ENCODE data around the gene RFX4.
"Not testable (repeated sequence)": the region's sequence is repeated elsewhere in the genome, so short reads cannot be mapped to it uniquely, and the experiment has no call there.

Gene RFX4

GRCh38 chr12:106724116-106724515 is 141.3 kb downstream of the RFX4 start:
- no peak for DNase-seq (ENCODE audit: low read depth in 1 of 2, low spot score in 1 of 2)

- DNase-seq (ENCODE audit: low read depth in 1 of 2, low spot score in 1 of 2), result no peak
These were observed 142.1 kb downstream of the RFX4 start for GRCh38 chr12:106724934-106725333.

GRCh38 chr12:106726603-106727202 is 143.9 kb downstream of the RFX4 start:
- not testable (repeated sequence) for DNase-seq (ENCODE audit: low read depth in 1 of 2, low spot score in 1 of 2)

DNA sequence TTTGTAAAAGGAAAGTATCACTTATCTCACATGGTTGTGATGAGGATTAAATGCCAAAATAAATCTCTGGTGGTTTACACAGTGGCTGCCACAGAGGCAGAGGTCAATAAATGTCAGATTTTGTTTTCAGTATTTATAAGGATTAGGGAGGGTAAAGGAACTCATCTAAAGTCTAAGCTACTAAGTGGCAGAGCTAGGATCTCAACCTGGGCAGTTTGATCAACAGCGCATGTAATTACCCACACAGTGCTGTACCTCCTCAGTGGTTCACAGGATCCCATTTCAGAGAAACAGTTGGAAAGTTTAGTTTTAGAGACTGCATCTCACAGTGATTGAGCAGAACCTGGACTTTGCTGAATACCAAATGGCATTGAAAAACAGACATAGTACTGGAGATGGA is 146.8 kb downstream of the RFX4 start:
- DNase-seq (ENCODE audit: low read depth in 1 of 2, low spot score in 1 of 2), result no peak

- DNase-seq (ENCODE audit: low read depth in 1 of 2, low spot score in 1 of 2), result no peak
These were observed 150.1 kb downstream of the RFX4 start for GRCh38 chr12:106732890-106733289.

GRCh38 chr12:106733660-106734059 is 150.9 kb downstream of the RFX4 start:
- no peak for DNase-seq (ENCODE audit: low read depth in 1 of 2, low spot score in 1 of 2)

DNA sequence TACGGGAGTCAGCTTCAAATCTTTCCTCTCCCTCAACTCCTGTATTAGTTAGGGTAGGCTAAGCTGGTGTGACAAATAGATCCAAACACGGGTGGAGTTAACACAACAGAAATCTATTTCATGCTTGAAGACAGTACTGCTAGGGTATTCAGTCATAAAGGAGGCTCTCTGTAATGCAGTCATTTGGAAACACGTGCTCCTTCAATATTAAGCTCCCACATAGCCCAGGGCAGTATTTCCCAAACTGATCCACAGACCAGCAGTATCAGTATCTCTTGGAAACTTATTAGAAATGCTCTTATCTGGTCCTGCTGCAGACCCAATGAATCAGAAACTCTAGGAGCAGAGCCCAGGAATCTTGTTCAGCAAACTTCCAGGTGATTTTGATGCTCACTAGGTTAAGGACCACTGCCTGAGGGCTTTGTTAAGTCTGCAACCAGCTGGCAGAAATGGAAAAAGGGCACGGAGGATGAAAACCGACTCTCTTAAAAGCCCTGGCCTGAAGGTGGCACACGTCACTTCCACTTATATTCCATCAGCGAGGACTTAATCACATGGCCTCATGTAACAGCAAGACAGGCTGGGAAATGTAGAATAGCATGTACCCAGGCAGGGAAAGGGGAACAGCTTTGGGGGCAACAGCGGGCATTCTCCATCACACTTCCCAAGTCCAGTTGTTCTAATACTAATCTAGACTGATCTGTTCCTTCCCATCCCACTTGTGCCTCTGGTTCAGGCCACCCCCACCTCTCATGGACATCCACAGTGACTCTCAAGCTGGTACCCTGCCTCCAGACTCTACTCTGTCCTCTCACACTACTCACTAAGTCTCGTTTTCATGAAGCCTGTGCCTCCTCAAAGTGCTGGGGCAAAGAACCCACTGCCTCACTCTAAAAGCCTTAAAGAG is 153.5 kb downstream of the RFX4 start:
- DNase-seq (ENCODE audit: low read depth in 1 of 2, low spot score in 1 of 2), result no peak

- DNase-seq (ENCODE audit: low read depth in 1 of 2, low spot score in 1 of 2), result no peak
These were observed 156.5 kb downstream of the RFX4 start for GRCh38 chr12:106739318-106739717.

DNA sequence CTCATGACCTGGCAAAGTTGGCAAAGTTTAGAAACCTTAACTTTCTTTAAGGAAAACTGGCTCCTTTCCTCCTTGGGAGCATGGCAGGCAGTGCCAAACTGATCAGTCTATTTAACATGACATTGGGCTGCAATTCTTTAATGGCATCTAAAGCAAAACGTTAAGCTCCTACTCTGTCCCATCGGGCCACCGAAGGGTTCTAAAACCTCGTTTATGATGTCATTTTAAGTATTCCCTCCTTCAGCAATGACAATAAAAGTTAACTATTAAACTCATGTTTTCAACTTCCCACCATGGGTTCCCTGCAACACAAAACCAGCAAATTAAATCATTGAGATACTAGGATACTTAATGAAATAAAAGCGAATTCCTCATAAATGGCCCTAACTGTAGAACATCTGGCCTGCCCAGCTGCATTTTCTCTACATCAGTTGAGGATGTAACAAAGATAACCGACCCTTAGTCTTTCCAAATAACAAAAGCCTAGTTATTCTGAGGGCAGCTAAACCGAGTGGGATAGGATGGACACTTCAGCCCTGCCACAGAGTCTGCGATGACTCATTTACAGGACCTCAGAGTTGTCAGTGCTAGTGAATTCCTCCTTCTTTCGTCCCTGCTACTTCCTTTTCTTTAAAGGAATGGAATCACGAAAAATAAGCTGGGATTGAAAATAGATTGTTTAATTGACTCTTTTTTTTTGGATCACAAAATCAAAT is 157.2 kb downstream of the RFX4 start:
- DNase-seq (ENCODE audit: low read depth in 1 of 2, low spot score in 1 of 2), result no peak

- DNase-seq (ENCODE audit: low read depth in 1 of 2, low spot score in 1 of 2), result no peak
These were observed 158.0 kb downstream of the RFX4 start for GRCh38 chr12:106740818-106741217.

GRCh38 chr12:106741247-106741646 is 158.4 kb downstream of the RFX4 start:
- no peak for DNase-seq (ENCODE audit: low read depth in 1 of 2, low spot score in 1 of 2)

DNA sequence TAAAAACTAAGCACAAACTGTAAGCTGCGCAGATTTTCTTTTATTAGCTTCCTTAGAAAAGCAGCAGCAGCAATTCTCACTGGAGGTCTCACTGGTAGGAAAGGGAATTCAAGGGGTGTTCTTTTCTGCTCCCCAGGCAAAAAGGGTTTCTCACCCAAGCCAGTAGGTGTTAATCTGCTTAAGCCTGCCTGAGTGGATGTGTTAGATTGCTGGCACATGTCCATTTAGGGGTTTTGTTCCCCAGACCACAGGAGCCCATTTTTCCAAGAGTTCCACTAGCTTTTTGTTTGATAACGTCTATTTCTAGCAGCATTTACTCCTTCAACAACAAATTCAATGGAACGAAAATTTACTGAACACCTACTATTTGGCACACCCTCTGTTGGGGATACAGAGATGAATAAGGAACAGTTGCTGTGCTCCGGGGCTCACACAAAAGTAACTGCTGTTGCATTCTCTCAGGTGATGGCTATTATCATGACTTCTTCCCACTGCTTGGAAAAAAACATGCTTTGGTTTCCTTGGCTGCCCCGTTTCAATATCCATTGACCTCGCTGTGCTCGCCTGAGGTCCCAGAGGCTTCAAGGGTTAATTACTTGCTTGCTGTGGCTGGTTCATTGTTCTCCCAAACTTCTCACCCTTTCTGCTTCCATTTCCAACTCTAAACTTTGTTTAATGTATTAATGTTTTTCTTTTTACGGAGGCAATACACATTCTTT is 160.6 kb downstream of the RFX4 start:
- DNase-seq (ENCODE audit: low read depth in 1 of 2, low spot score in 1 of 2), result no peak

DNA sequence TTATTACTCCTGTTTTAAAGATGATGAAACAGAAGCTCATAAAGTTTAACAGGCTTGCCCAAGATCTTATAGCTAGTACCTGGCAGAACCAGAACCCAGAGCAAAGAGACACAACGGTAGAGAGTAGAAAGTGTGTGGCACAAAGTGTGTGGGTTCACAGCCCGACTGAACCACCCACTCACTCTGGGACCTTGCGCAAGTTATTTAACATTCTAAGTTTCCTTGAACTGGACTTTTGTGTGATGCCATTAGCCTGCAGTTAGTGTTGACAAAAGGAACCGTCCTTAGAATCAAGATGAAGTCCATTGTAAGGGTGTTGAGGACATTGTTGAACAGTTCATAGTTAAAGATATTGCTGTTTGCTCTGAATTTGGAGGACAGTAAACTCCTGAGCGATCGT is 161.8 kb downstream of the RFX4 start:
- DNase-seq (ENCODE audit: low read depth in 1 of 2, low spot score in 1 of 2), result no peak

GRCh38 chr12:106745181-106745745 is 162.5 kb downstream of the RFX4 start:
- DNase-seq (ENCODE audit: low read depth in 1 of 2, low spot score in 1 of 2), result no peak

GRCh38 chr12:106747973-106748436 is 165.2 kb downstream of the RFX4 start:
- DNase-seq (ENCODE audit: low read depth in 1 of 2, low spot score in 1 of 2), result no peak

DNA sequence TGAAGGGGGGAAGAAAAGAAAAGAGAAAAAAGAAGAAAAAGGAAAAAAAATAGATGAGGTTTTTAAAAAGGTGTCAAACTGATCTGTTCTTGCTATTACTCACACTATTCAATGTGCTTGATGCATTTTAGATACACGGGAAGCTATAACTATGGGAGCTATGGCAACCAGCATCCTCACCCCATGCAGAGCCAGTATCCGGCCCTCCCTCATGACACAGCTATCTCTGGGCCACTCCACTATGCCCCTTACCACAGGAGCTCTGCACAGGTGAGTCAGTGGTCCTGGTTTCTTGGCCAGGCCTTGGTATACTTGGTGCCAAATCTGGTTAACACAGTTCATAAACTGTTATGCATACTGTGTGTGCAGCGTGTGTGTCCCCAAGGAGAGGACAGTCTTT is 167.7 kb downstream of the RFX4 start:
- DNase-seq (ENCODE audit: low read depth in 1 of 2, low spot score in 1 of 2), result no peak

DNA sequence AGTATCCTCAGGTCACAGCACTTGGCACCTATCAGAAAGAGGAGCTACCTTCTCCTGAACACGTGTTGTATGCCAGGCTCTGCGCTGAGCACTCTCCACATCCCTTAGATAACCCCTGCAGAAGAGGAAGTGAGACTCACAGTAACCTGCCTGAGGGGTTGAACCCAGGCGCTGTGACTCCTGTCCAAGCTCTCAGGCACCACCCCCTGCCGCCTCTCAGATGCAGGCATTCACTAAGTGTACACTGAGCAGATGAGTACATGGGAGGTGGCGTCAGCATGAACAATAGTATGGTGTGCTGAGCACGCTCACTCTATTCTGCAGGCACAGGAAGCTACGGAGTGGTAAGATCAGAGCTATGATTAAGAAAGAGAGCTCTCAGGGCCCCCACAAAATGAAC is 170.7 kb downstream of the RFX4 start:
- no peak for DNase-seq (ENCODE audit: low read depth in 1 of 2, low spot score in 1 of 2)

DNA sequence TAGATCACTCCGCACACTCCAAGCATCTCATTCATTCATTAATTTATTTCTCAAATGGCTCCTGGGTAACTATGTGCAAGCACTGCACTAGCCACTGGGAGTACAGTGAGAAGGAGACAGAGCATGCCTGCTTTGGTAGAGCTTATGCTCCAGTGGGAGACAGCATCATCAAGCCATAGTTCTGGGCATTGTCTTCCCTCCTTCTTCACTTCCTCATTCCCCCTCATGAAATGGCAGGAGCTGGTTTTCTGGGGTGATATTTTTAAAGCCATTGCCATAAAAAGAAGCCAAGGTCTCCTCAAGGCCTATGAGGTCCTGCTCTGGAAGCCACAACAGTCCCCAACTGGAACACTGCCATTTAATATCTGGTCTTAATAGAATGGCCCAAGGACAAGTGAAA is 171.5 kb downstream of the RFX4 start:
- DNase-seq (ENCODE audit: low read depth in 1 of 2, low spot score in 1 of 2), result no peak

DNA sequence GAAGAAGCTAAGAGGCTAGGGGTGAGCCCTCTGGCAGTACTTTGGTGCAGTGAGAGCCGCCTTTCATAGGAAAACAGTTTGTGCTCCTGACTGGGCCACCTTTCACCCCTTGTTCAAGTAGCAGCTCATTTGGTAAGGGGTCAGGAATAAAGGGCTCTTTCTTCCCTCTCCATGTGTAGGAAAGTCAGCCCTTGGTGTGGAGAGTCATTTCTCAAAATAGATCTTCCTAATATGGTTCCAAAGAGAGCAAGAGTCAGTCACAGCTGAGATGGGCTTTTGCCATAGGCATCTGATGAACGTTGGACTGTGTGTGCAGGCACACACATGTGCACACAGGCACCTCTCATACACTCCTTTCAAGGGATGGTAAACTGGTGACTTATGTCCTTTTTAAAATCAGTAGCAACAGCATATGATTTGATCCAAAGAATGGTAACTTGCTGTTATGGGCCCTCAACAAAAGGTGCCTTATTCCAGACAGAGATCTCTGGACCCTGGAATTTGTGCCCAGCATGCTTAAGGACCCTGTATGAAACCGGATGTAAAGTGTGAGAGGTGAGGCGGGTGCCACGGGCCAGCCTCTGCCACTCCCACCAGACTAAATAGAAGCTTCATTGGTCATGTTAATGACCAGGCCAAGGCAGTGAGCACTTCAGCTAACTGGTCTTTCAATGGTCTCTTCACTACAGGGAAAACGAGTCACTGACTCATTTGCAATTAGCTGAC is 175.0 kb downstream of the RFX4 start:
- no peak for DNase-seq (ENCODE audit: low read depth in 1 of 2, low spot score in 1 of 2)
